NCI-H2196 (cell line): ENCODE data around the gene PACS1.
A peak's percentile ranks its signal among the peaks of the same experiment; 100 is the strongest.

Source experiments
- DNase-seq: peaks from one replicate; lab custom pipeline; 2025; ENCODE audit not compliant: unreplicated experiment; lab: John Stamatoyannopoulos, UW

Gene PACS1

GRCh38 chr11:66050581-66051231, 19.4 kb upstream of the PACS1 start:
- no peak for DNase-seq

- DNase-seq: no peak
These were observed 18.7 kb upstream of the PACS1 start for GRCh38 chr11:66051371-66051765.

- peak; percentile 98 for DNase-seq
These were observed 18.1 kb upstream of the PACS1 start, which contains the start of gene SF3B2 for GRCh38 chr11:66051766-66052663. TSS of gene SF3B2 (plus strand) at chr11:66052364. CDS start at chr11:66052385, 21 bp downstream.

- no peak for DNase-seq
These were observed 17.4 kb upstream of the PACS1 start for GRCh38 chr11:66052664-66052982.

- DNase-seq: no peak
These were observed 15.1 kb upstream of the PACS1 start for GRCh38 chr11:66055021-66055420.

GRCh38 chr11:66056501-66056900, 13.6 kb upstream of the PACS1 start:
- no peak for DNase-seq

GRCh38 chr11:66059966-66060680, 9.9 kb upstream of the PACS1 start:
- no peak for DNase-seq

- no peak for DNase-seq
These were observed 8.8 kb upstream of the PACS1 start for GRCh38 chr11:66061268-66061667.

- DNase-seq: no peak
These were observed 7.7 kb upstream of the PACS1 start for GRCh38 chr11:66062408-66062807.

- no peak for DNase-seq
These were observed 6.2 kb upstream of the PACS1 start for GRCh38 chr11:66063900-66064299.

GRCh38 chr11:66064571-66064970, 5.5 kb upstream of the PACS1 start:
- DNase-seq: no peak

GRCh38 chr11:66066751-66067150, 3.3 kb upstream of the PACS1 start:
- no peak for DNase-seq

GRCh38 chr11:66067640-66068039, 2.4 kb upstream of the PACS1 start:
- DNase-seq: no peak

GRCh38 chr11:66068154-66068821, 1.8 kb upstream of the PACS1 start:
- DNase-seq: peak; percentile 80

GRCh38 chr11:66068923-66069714, 953 bp upstream of the PACS1 start:
- no peak for DNase-seq

- no peak for DNase-seq
These were observed 720 bp downstream of the PACS1 start for GRCh38 chr11:66070604-66071380.

- no peak for DNase-seq
These were observed 1.3 kb downstream of the PACS1 start for GRCh38 chr11:66071381-66071801.

GRCh38 chr11:66072081-66072480, 2.0 kb downstream of the PACS1 start:
- DNase-seq: no peak

GRCh38 chr11:66072518-66072917, 2.4 kb downstream of the PACS1 start:
- no peak for DNase-seq

GRCh38 chr11:66073669-66074068, 3.6 kb downstream of the PACS1 start:
- no peak for DNase-seq
